H7 (cell line): ENCODE results near the gene RTN4IP1. TPM values are rescaled to one million over a fixed set of nuclear protein-coding genes. Genes with fewer than 3 reads are reported as not detected.
"Not testable (repeated sequence)": the region's sequence is repeated elsewhere in the genome, so short reads cannot be mapped to it uniquely, and the experiment has no call there.

Source experiments
- DNase-seq: peaks from one replicate; pipeline ENCODE4 v3.0.0; 2012
- H3K27me3 ChIP-seq: 2 replicates; pipeline ENCODE4 v1.6.0; 2011; ENCODE audit warnings: mild to moderate bottlenecking, low read length; ENCODE audit not compliant: control insufficient read depth, insufficient read depth
- H3K36me3 ChIP-seq: replicated peaks from 2 replicates; pipeline ENCODE4 v1.5.1; 2011; ENCODE audit warnings: low read length; ENCODE audit not compliant: control insufficient read depth, insufficient read depth
- H3K4me3 ChIP-seq: 2 replicates; pipeline ENCODE4 v1.5.1; 2011; ENCODE audit warnings: low read depth, mild to moderate bottlenecking, control low read depth, low read length, moderate library complexity; ENCODE audit not compliant: insufficient read depth
- total RNA-seq: library from RNA; depleted of rRNA; stranded (reverse); fragments of >200 nt; shearing (Covaris generic); gene quantifications from 2 replicates; pipeline ENCODE4 v1.2.3, GENCODE V29; 2014

Gene RTN4IP1
- total RNA-seq, 1 experiment from 2014 or later = 17.6 TPM

DNA sequence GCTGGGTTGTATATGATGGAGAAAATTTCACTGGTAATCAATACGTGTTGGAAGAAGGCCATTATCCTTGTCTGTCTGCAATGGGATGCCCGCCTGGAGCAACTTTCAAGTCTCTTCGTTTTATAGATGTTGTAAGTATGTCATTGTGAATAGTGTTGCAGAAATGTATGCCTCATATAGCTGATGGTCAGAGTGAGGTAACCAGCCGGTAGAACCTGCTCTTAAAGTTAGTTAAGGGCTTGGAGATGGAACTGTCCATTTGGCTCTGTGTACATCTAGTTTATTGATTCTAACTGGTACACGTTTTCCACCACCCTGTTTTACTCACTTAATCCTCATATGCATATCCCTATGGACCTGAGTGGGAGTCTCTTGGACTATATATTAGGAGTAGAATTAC lies 73.5 kb downstream of the RTN4IP1 start:
- Histone ChIP-seq H3K4me3 (no peak overlapping the region), H3K36me3 (no peaks in the 10 kb centered on the region; the same call in none of the 2 replicates), H3K27me3 (no peaks in the 10 kb centered on the region)
- no peak for DNase-seq

- no peak overlapping the region for H3K4me3 ChIP-seq
- no peak for DNase-seq
- H3K27me3 ChIP-seq = no peaks in the 10 kb centered on the region
- no peaks in the 10 kb centered on the region; the same call in none of the 2 replicates for H3K36me3 ChIP-seq
Observed at GRCh38 chr6:106553440-106553839, 75.9 kb downstream of the RTN4IP1 start.

DNA sequence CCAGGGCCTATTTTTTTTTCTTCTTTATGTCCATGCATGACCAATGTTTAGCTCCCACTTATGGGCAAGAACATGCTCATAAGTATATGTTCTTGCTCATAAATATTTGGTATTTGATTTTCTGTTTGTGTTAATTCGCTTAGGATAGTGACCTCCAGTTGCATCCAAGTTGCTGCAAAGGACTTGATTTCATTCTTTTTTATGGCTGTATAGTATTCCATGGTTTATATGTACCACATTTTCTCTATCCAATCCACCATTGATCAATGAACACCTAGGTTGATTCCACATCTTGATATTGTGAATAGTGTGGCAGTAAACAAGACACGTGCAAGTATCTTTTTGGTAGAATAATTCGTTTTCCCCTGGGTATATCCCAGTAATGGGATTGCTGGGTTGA lies 78.1 kb downstream of the RTN4IP1 start:
- H3K36me3 ChIP-seq = no peaks in the 10 kb centered on the region; the same call in none of the 2 replicates
- H3K27me3 ChIP-seq = no peaks in the 10 kb centered on the region
- H3K4me3 ChIP-seq = no peak overlapping the region
- DNase-seq = no peak

GRCh38 chr6:106549521-106549920 lies 79.8 kb downstream of the RTN4IP1 start:
- no peaks in the 10 kb centered on the region; the same call in none of the 2 replicates for H3K36me3 ChIP-seq
- H3K4me3 ChIP-seq = no peak overlapping the region
- DNase-seq = no peak
- H3K27me3 ChIP-seq = no peaks in the 10 kb centered on the region

- not testable (repeated sequence) for DNase-seq, H3K36me3 ChIP-seq, H3K4me3 ChIP-seq, H3K27me3 ChIP-seq
Observed at GRCh38 chr6:106548926-106549455, 80.3 kb downstream of the RTN4IP1 start.

GRCh38 chr6:106547601-106548453 lies 81.5 kb downstream of the RTN4IP1 start:
- Histone ChIP-seq H3K4me3 (no peak overlapping the region), H3K27me3 (no peaks in the 10 kb centered on the region), H3K36me3 (no peaks in the 10 kb centered on the region)
- DNase-seq = peak; percentile 20

- Histone ChIP-seq H3K4me3 (no peak overlapping the region), H3K36me3 (no peaks in the 10 kb centered on the region), H3K27me3 (no peaks in the 10 kb centered on the region)
- DNase-seq = no peak
Observed at GRCh38 chr6:106546691-106547414, 82.4 kb downstream of the RTN4IP1 start.

GRCh38 chr6:106546261-106546690 lies 83.0 kb downstream of the RTN4IP1 start:
- H3K4me3 ChIP-seq = no peak overlapping the region
- DNase-seq = no peak
- no peaks in the 10 kb centered on the region for H3K36me3 ChIP-seq
- H3K27me3 ChIP-seq = no peaks in the 10 kb centered on the region

DNA sequence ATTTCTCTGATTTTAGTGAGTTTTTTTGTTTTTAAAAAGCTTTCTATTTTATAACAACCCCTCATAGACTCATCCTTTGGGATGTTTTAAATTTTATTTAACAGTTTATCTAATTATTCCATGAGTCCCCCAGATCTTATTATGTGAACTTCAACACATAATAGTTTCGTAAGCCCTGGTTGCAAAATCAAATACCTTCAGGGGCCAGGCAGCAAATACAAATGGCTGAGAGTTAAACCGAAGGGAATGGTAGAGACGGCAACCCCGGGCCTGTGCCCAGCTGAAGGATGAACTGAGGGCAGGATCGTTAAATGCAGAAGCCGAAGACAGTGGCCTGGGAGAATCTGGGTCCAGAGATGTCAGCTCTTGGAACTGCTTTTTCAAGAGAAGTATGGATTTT lies 88.4 kb downstream of the RTN4IP1 start:
- Histone ChIP-seq H3K27me3 (no peaks in the 10 kb centered on the region), H3K4me3 (no peak overlapping the region), H3K36me3 (no peaks in the 10 kb centered on the region)
- DNase-seq = no peak

DNA sequence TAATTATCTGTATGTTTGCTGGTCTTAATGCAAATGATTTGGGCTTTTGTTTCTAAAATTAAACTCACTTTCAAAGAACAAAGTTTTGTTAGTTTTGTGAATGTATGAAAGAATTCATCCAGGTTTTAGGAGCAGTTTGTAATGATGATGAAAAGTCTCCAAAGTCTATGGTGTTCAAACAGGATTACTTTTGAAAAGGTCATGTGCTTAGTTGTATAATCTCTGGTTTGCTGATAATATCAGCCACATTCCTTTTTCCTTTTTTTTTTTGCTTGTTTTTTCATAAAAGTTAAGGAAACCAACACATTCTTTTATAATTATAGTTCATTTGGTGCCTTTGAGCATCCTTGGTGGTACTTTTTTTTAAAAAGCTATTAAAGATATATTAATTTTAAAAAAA lies 88.9 kb downstream of the RTN4IP1 start:
- H3K27me3 ChIP-seq = no peaks in the 10 kb centered on the region
- no peak for DNase-seq
- H3K4me3 ChIP-seq = no peak overlapping the region
- H3K36me3 ChIP-seq = no peaks in the 10 kb centered on the region

DNA sequence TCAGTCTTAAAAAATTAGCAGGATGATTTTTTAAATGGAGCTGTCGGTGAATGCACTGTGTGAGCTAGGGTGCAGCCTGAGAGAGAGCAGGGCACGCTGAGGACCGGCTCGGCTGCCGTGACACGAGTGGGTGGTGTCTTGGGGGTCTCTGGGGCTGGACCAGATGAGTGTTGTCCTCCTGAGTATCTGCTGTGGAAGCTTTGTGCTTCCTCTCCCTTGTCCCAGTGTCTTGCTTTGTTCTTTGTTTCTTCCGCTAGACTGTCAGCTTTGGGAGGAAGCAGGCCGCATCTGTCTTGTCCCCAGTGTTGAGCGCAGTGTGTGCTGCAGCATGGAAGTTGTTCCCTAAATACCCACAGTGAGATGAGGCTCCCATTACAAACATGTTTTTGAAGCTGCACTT lies 89.4 kb downstream of the RTN4IP1 start:
- Histone ChIP-seq H3K36me3 (no peaks in the 10 kb centered on the region), H3K4me3 (no peak overlapping the region), H3K27me3 (no peaks in the 10 kb centered on the region)
- DNase-seq = no peak

GRCh38 chr6:106538145-106538544 lies 91.2 kb downstream of the RTN4IP1 start:
- DNase-seq = no peak
- H3K36me3 ChIP-seq = no peaks in the 10 kb centered on the region
- no peaks in the 10 kb centered on the region for H3K27me3 ChIP-seq
- no peak overlapping the region for H3K4me3 ChIP-seq

DNA sequence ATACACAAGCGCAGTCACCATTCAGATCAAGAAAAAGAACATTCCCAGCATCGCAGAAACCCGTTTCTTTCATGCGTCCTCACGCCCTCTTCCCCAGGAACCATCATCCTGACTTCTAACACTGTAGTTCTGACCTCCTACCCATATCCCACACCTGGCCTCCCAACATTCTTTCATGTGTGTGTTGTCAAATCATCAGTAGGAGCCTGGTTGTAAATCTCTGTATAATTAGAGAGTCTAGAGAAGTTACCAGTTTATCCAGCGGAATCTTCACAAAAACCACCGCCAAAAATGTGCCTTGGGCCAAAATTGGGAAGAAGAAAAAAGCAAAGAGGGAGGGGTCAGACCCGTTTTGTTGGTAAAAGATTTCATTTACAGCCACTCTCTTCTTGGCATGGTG lies 91.6 kb downstream of the RTN4IP1 start:
- Histone ChIP-seq H3K36me3 (no peaks in the 10 kb centered on the region), H3K4me3 (no peak overlapping the region), H3K27me3 (no peaks in the 10 kb centered on the region)
- no peak for DNase-seq

GRCh38 chr6:106536851-106537250 lies 92.4 kb downstream of the RTN4IP1 start:
- Histone ChIP-seq H3K27me3 (no peaks in the 10 kb centered on the region), H3K4me3 (no peak overlapping the region), H3K36me3 (no peaks in the 10 kb centered on the region)
- DNase-seq = no peak

DNA sequence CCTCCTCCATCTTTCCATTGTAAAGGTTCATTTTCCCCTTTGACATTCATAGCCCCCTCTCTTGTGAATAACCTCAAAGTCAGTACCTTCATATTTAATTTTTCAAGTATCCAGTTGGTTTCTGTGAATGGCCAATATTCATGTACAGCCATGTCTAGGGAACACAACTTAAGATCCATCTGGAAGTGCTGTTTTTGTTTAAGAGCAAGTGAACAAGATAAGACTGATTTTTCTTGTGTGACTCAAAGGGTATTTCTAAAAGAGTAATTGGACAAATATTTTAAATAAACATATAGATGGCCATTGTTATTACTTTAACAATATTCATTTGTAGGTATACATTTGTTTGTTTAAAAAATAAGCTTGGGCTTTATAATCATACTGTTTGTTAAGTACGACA lies 92.9 kb downstream of the RTN4IP1 start:
- no peak for DNase-seq
- H3K4me3 ChIP-seq = no peak overlapping the region
- H3K36me3 ChIP-seq = no peaks in the 10 kb centered on the region
- no peaks in the 10 kb centered on the region for H3K27me3 ChIP-seq
